HG03439 (cell line): ENCODE measurements around the gene BTNL9.
"Not testable (repeated sequence)": the region's sequence is repeated elsewhere in the genome, so short reads cannot be mapped to it uniquely, and the experiment has no call there.

Source experiments
- ATAC-seq: cut with Tn5 transposase; IDR thresholded peaks from one replicate; pipeline ENCODE4 v1.9.1; 2021; ENCODE audit warnings: mild to moderate bottlenecking, moderate library complexity; ENCODE audit not compliant: unreplicated experiment

Gene BTNL9

DNA sequence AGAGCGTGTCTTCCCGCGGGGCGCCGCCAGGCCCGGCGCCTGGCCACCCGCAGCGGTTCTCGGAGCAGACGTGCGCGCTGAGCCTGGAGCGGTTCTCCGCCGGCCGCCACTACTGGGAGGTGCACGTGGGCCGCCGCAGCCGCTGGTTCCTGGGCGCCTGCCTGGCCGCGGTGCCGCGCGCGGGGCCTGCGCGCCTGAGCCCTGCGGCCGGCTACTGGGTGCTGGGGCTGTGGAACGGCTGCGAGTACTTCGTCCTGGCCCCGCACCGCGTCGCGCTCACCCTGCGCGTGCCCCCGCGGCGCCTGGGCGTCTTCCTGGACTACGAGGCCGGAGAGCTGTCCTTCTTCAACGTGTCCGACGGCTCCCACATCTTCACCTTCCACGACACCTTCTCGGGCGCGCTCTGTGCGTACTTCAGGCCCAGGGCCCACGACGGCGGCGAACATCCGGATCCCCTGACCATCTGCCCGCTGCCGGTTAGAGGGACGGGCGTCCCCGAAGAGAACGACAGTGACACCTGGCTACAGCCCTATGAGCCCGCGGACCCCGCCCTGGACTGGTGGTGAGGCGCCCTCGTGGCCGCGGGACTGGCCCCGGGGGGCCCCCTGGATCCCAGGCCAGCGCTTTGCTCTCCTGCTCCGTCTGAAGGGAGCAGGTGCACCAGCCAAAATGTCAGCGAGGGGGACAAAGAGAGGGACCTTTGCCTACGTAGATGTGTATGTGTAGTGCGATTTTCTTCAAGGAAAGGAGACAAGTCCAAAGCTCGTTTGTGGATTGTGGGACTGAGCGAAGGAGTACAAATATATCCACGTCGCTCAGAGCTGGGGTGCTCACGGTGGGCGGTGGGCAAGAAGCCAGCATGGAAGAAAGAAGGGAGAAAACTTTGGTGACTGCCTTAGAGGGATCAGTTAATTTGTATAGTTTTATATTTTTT lies 19.5 kb downstream of the BTNL9 start:
- no peak for ATAC-seq

DNA sequence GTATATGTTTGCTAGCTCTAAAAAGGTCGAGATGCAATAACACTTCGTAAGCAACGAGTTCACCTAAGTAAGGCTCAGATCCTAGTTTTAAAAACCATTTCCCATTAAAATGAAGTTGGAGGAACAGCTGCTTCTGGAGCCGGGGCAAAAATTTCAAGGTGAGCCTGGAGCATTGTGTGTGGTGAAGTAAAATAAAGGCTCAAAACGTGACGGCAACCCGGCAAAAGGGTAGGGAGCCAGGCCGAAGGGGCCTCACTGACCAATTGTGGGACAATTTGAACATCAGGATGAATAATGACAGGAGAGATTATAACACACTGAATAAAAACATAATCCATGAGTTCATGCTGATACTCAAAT lies 20.1 kb downstream of the BTNL9 start:
- no peak for ATAC-seq

GRCh38 chr5:181060924-181061323 lies 20.9 kb downstream of the BTNL9 start:
- ATAC-seq = no peak

GRCh38 chr5:181061645-181062044 lies 21.6 kb downstream of the BTNL9 start:
- ATAC-seq = no peak

DNA sequence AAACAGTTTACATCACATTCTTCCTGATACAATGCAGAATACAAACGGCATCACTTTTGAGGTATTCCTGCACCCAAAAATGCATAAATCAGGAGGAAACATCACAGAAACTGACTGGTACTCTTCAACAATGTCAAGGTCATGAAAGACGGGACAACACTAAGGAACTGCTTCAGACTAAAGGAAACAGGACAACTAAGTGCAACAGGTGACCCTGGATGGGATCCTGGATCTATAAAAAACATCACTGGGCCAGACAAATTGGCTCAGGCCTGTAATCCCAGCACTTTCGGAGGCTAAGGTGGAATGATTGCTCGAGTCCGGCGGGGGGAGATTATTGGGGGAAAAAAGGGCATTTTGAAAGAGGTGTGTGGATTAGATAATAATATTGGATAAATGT lies 22.6 kb downstream of the BTNL9 start:
- ATAC-seq = no peak

DNA sequence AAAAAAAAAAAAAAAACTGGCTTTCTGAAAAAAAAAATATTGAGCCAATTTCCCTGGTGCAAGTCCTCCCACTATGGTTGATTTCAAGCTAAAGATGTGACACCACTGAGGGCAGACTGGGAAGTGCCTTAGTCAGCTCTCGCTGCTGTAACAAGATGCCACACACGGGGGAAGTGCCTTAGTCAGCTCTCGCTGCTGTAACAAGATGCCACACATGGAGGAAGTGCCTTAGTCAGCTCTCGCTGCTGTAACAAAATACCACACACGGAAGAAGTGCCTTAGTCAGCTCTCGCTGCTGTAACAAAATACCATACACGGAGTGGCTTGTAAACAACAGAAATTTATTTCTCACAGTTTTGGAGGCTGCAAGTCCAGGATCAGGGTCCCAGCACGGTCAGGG lies 23.4 kb downstream of the BTNL9 start:
- no peak for ATAC-seq

DNA sequence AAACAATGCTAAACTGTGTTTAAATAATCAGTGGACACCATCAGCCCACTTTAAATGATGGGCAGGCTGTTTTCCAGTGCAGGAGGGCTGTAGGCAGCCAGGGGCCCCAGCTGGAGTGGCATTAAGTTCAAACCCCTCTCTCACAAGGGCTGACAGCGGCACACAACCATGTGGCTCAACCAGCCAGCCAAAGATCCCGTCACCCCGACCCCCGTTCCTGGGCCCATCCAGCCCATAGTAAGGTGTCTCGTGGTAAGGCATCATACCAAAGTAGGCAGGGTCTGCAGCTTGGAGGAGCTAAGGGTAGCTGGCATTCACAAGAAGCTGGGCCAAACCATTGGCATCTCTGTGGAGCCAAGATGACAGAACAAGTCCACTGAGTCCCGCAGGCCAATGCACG lies 24.9 kb downstream of the BTNL9 start:
- no peak for ATAC-seq

GRCh38 chr5:181069767-181070491 lies 29.9 kb downstream of the BTNL9 start:
- no peak for ATAC-seq

- ATAC-seq = no peak
Observed at GRCh38 chr5:181070523-181070922, 30.5 kb downstream of the BTNL9 start.

GRCh38 chr5:181071257-181071656 lies 31.2 kb downstream of the BTNL9 start:
- ATAC-seq = no peak

- no peak for ATAC-seq
Observed at GRCh38 chr5:181076920-181077319, 36.9 kb downstream of the BTNL9 start.

DNA sequence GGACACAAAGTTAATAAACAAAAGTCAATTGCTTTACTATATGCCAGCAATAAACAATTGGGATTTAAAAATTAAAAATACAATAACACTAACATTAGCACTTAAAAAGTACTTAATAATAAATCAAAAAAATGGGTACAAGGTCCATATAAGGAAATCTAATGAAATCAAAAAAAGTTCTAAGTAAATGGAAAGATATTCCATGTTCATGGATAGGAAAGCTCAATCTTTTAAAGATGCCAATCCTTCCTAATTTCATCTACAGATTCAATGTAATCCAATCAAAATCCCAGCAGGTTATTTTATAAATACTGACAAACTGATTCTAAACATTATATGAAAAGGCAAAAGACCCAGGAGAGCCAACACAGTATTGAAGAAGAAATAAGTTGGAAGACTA lies 41.9 kb downstream of the BTNL9 start:
- no peak for ATAC-seq

DNA sequence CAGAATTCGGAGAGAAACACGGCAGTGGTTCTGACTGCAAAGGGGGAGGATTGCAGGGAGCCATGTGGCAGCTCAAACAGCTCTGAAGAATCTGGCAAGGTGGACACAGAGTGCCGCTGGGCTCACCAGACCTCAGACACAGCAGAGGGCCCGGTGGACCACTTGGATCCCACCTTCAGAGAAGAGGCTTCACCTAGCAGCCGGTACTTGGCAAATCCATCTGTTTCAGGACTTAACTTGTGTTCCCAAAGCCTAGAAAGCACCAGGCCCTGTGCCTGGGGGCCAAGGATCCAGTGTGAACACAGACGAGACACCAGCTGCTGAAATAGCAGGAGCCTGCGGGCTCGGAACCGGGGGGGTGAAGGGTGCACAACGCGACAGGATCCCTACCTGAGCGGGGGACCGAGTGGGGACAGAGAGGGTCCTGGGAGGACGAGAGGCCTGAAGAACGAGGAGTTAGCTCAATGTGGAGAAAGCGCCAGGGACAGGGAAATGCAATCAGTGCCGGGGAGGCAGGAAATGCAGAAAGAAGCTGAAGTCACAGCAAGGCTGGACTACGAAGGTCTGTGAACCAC lies 44.6 kb downstream of the BTNL9 start:
- ATAC-seq = no peak

GRCh38 chr5:181086026-181086883 lies 46.2 kb downstream of the BTNL9 start:
- no peak for ATAC-seq

GRCh38 chr5:181086884-181087205 lies 46.8 kb downstream of the BTNL9 start:
- ATAC-seq = no peak

GRCh38 chr5:181087309-181087708 lies 47.2 kb downstream of the BTNL9 start:
- ATAC-seq = no peak

DNA sequence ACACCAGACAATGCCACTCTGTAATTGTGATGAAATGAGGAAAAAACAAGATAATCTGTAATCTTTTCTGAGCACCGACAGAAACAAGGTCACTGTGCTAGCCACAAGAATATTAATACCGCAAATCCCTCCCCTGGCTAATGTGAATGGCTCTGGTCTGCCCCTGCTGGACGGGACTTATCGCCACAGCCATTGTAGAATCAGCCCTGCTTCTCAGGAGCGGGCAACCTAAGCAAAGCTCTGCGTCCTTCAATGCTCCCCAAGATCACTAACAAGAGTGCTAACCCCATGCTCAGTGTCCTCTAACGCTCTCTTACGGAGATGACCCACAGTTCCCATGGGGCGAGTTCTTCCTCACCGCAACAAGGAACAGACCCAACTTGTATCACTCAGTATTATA lies 48.2 kb downstream of the BTNL9 start:
- no peak for ATAC-seq

- no peak for ATAC-seq
Observed at GRCh38 chr5:181092428-181092827, 52.4 kb downstream of the BTNL9 start.

DNA sequence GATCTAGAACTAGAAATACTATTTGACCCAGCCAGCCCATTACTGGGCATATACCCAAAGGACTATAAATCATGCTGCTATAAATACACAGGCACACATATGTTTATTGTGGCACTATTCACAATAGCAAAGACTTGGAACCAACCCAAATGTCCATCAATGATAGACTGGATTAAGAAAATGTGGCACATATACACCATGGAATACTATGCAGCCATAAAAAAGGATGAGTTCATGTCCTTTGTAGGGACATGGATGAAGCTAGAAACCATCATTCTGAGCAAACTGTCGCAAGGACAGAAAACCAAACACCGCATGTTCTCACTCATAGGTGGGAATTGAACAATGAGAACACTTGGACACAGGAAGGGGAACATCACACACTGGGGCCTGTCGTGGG lies 55.1 kb downstream of the BTNL9 start:
- ATAC-seq = not testable (repeated sequence)

- ATAC-seq = not testable (repeated sequence)
Observed at GRCh38 chr5:181096721-181097382, 56.8 kb downstream of the BTNL9 start.

DNA sequence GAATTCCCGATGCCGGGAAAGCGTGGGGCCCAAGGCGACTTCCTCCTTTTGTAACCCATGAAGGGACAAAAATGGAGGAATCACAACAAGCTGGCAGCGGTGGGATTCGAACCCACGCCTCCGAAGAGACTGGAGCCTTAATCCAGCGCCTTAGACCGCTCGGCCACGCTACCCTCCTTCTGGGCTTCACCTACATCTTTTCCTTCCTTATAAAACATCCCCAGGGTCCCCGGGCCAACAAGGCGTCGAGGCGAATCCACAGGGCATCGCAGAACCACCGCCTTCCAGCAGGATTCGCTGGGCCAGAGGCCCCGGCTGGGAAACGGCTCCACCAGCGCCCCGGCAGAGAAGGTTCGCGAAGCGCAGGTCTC lies 57.3 kb downstream of the BTNL9 start:
- ATAC-seq = not testable (repeated sequence)
